Measurements from ENCODE around the gene NOD1. TPM values are rescaled to one million over a fixed set of nuclear protein-coding genes. Genes with fewer than 3 reads are reported as not detected.

The NOD1 gene
- total and polyA plus RNA-seq, 2 of the 13 experiments (the other 11 are each of a cell fraction or from before 2014, with no cell fraction given) = 1.7 to 2.9 TPM

DNA sequence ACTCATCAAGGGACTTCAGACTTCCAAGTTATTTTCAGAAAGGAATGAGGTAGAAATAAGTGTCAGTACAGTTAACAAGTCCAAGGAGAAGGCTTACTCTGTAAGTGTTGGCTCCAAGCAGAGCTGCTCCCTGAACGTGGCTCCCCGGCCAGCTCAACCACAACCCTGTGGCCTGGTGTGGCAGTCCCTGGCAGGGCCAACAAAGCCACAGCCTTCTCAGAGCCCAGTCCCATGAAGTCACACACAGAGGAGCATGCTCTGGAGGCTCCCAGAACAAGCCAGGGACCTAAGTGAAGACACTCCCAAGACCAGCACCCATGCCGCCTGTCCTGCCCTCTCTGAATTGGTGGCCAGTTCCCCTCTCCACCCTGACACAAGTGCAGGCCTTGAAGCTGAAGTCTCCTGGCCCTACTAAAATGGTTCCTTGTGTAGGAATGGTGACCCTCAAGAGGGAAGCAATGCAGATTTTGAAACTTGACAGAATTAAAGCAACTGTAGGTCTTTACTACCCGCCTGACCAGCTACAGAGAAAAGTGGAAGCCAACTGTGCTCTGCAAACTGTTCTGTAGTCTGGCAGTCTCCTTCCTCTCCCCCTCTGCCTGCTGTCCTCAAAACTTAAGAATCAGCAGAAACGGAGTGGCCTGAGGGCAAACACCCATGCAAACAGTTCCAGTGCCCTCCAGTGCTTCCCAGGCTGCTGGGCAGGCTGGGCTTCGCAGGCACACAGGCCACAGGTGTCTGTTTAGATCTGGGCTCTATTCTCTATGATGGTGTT lies 51.1 kb downstream of the NOD1 start:
- no peak overlapping the region for H3K4me3 ChIP-seq (replicated peaks in 1 of 3; ENCODE audit: insufficient read depth in 1 of 3, low read depth in 2 of 3, low read length in 3 of 3)
- H4K20me1 ChIP-seq (ENCODE audit: insufficient read depth, low read length) = no peaks in the 10 kb centered on the region
- no peak for TF ChIP-seq TBL1XR1 (IDR thresholded peaks at IDR 0.05; ENCODE audit: borderline replicate concordance, low read length, partially characterized antibody)
- no peak for TF ChIP-seq FOXJ3 (CRISPR knock-in tag; IDR thresholded peaks at IDR 0.05; ENCODE audit: borderline replicate concordance)
- no peak for TF ChIP-seq ARHGAP35 (CRISPR knock-in tag; IDR thresholded peaks at IDR 0.05; ENCODE audit: borderline replicate concordance)
- TF ChIP-seq RARA (CRISPR knock-in tag; IDR thresholded peaks at IDR 0.05) = no peak
- no peak for TF ChIP-seq TCF7 (IDR thresholded peaks at IDR 0.05; ENCODE audit: low read depth)
- TF ChIP-seq, protein P1, sequence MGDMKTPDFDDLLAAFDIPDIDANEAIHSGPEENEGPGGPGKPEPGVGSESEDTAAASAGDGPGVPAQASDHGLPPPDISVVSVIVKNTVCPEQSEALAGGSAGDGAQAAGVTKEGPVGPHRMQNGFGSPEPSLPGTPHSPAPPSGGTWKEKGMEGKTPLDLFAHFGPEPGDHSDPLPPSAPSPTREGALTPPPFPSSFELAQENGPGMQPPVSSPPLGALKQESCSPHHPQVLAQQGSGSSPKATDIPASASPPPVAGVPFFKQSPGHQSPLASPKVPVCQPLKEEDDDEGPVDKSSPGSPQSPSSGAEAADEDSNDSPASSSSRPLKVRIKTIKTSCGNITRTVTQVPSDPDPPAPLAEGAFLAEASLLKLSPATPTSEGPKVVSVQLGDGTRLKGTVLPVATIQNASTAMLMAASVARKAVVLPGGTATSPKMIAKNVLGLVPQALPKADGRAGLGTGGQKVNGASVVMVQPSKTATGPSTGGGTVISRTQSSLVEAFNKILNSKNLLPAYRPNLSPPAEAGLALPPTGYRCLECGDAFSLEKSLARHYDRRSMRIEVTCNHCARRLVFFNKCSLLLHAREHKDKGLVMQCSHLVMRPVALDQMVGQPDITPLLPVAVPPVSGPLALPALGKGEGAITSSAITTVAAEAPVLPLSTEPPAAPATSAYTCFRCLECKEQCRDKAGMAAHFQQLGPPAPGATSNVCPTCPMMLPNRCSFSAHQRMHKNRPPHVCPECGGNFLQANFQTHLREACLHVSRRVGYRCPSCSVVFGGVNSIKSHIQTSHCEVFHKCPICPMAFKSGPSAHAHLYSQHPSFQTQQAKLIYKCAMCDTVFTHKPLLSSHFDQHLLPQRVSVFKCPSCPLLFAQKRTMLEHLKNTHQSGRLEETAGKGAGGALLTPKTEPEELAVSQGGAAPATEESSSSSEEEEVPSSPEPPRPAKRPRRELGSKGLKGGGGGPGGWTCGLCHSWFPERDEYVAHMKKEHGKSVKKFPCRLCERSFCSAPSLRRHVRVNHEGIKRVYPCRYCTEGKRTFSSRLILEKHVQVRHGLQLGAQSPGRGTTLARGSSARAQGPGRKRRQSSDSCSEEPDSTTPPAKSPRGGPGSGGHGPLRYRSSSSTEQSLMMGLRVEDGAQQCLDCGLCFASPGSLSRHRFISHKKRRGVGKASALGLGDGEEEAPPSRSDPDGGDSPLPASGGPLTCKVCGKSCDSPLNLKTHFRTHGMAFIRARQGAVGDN (CRISPR knock-in tag; IDR thresholded peaks at IDR 0.05) = no peak
- TF ChIP-seq PHF8 (CRISPR knock-in tag; IDR thresholded peaks at IDR 0.05) = no peak
- TF ChIP-seq JARID2 (CRISPR knock-in tag; IDR thresholded peaks at IDR 0.05; ENCODE audit: insufficient replicate concordance) = no peak
- no peak for TF ChIP-seq GATAD2A (CRISPR knock-in tag; IDR thresholded peaks at IDR 0.05)
- TF ChIP-seq ZSCAN12 (CRISPR knock-in tag; IDR thresholded peaks at IDR 0.05) = no peak
- no peak overlapping the region for H3K9ac ChIP-seq (ENCODE audit: insufficient read depth, low read depth, low read length)
- ATAC-seq (no peak), FAIRE-seq (no peak), DNase-seq (ENCODE audit: low spot score) (no peak)
- no peak overlapping the region for H2AFZ ChIP-seq (ENCODE audit: low read length)
- CTCF ChIA-PET (ENCODE audit: low intra/inter-chr PET ratio, low total read pairs) = no interaction called here
- H3K4me1 ChIP-seq (ENCODE audit: insufficient read depth, low read length) = no peaks in the 10 kb centered on the region
- BruUV-seq (replicated peaks) = no TSS peak
- no peaks in the 10 kb centered on the region for H3K27me3 ChIP-seq (ENCODE audit: control insufficient read depth in 1 of 2, insufficient read depth in 2 of 2, low read length in 2 of 2)
- intact Hi-C loops (cut with micrococcal nuclease; ENCODE audit: unreplicated experiment) = no loop called here
- no peaks in the 10 kb centered on the region for H3K36me3 ChIP-seq (replicated peaks in 1 of 2; ENCODE audit: control insufficient read depth in 1 of 2, insufficient read depth in 2 of 2, low read length in 2 of 2)
- POLR2A ChIA-PET = no interaction called here
- H3K4me2 ChIP-seq (ENCODE audit: low read depth, low read length) = no peak overlapping the region
- no peaks in the 10 kb centered on the region for H3K9me3 ChIP-seq (ENCODE audit: low read length)
- no peak overlapping the region for H3K27ac ChIP-seq (ENCODE audit: extremely low read length, insufficient read depth, low read length)
- in situ Hi-C loops (cut with HindIII; ENCODE audit: extremely low pct_ligation_motif_present, low pct_unique_long_range_greater_than_20kb) = no loop called here
- H3K79me2 ChIP-seq (ENCODE audit: insufficient read depth, low read length) = no peaks in the 10 kb centered on the region
- WGBS (ENCODE audit: low lambda C conversion rate) = 100% methylated on average over 3 of the region's 6 CpGs

Data from HepG2 (cell line).